ENCODE data around the gene THRAP3. TPM values are rescaled to one million over a fixed set of nuclear protein-coding genes. Genes with fewer than 3 reads are reported as not detected.

THRAP3 gene
- total and polyA plus RNA-seq, 2 of the 8 experiments (the other 6 are each of a cell fraction or from before 2014, with no cell fraction given), result 40.2 to 183 TPM

GRCh38 chr1:36303244-36303643, 79.0 kb downstream of the THRAP3 start (continued):
- TF ChIP-seq SP4 (IDR thresholded peaks at IDR 0.05; ENCODE audit: low read length) (no peak), FOSL1 (IDR thresholded peaks at IDR 0.05; ENCODE audit: insufficient read depth, low read depth, low read length) (no peak), BCL11A (IDR thresholded peaks at IDR 0.05; ENCODE audit: low read depth in 2 of 2, low read length in 2 of 2) (no peak), SAP30 (IDR thresholded peaks at IDR 0.05; ENCODE audit: insufficient read depth, insufficient replicate concordance, low read length) (no peak), BRCA1 (IDR thresholded peaks at IDR 0.05; ENCODE audit: low read depth, low read length) (no peak)

Data from H1 (cell line).